Aorta (tissue), 5 donors: ENCODE data around the gene ABCC2. TPM values are rescaled to one million over a fixed set of nuclear protein-coding genes. Genes with fewer than 3 reads are reported as not detected.

Experiments used
- ATAC-seq: fragments of 200-7000 bp; cut with Tn5 transposase; one replicate; pipeline ENCODE4 v1.9.1; 2022; ENCODE audit warnings: moderate library complexity; ENCODE audit not compliant: low FRiP score
- DNase-seq, 2 donors: peaks; one replicate each; pipeline ENCODE4 v3.0.0-alpha.2; 2020
- H3K27ac ChIP-seq, 2 donors: one replicate each; pipeline ENCODE4 v1.5.1; 2013; ENCODE audit warnings: low read length in 2 of 2, mild to moderate bottlenecking in 2 of 2, moderate library complexity in 2 of 2, control low read depth in 1 of 2, inconsistent platforms in 1 of 2, low read depth in 1 of 2
- H3K27me3 ChIP-seq, 2 donors: one replicate each; pipeline ENCODE4 v1.6.1; 2013; ENCODE audit warnings: control low read depth in 1 of 2, low read length in 1 of 2, mild to moderate bottlenecking in 1 of 2, moderate library complexity in 1 of 2; ENCODE audit not compliant: insufficient read depth in 2 of 2, control insufficient read depth in 1 of 2
- H3K36me3 ChIP-seq, 2 donors: one replicate each; pipeline ENCODE4 v1.6.1; 2013; ENCODE audit warnings: control low read depth in 1 of 2, low read length in 1 of 2, mild to moderate bottlenecking in 1 of 2; ENCODE audit not compliant: insufficient read depth in 2 of 2, control insufficient read depth in 1 of 2
- H3K4me1 ChIP-seq, 2 donors: one replicate each; pipeline ENCODE4 v1.6.1; 2013; ENCODE audit warnings: low read length in 2 of 2, control low read depth in 1 of 2, mild to moderate bottlenecking in 1 of 2, moderate library complexity in 1 of 2; ENCODE audit not compliant: insufficient read depth in 2 of 2, control insufficient read depth in 1 of 2
- H3K4me3 ChIP-seq, 2 donors: one replicate each; pipeline ENCODE4 v1.5.1; 2013; ENCODE audit warnings: low read length in 2 of 2, control low read depth in 1 of 2, mild to moderate bottlenecking in 1 of 2
- H3K9me3 ChIP-seq: one replicate; pipeline ENCODE4 v1.6.1; 2013; ENCODE audit warnings: mild to moderate bottlenecking, low read length; ENCODE audit not compliant: control insufficient read depth
- WGBS, 2 donors: extraction: QIAGEN DNeasy Blood & Tissue Kit; methylation state at CpG; one replicate each; pipeline ENCODE4 v1.1.7; 2013; 5-methylcytosine and 5-hydroxymethylcytosine counted together
- intact Hi-C, 2 donors: fragments of 100-400 bp; cut with DNase I; formaldehyde crosslinking; loops; one replicate each; pipeline versions ENCODE4 v1.14.2 to v1.15.0; 2022
- polyA plus RNA-seq, 2 donors: library from polyadenylated mRNA; stranded (reverse); fragments of 200-250 nt; gene quantifications; one replicate each; pipeline ENCODE4 v1.2.3, GENCODE V29; 2013
- total RNA-seq, 2 donors: library from RNA; stranded (reverse); fragmentation: NEBNext Ultra II Directional; extraction: Animal tissue kit (Norgen Biotek cat#: 25700); gene quantifications; one replicate each; pipeline ENCODE4 v1.2.1, GENCODE V29; 2021
- donor health status: healthy with polysubstance abuse.
- donor health status: Bipolar disorder and iron deficiency.
- donor health status: DM: no; HTN: no; CAD: no.
- donor health status: DM: no; HTN: no; CAD: no.
- donor health status: DM: yes; HTN: yes; CAD: no.

ABCC2 gene
- total and polyA plus RNA-seq, 4 donors = 0.33 to 4.5 (median 2.6) TPM

- 71 to 72% methylated on average over 5 of the region's 5 CpGs for WGBS, 2 donors
Measured at GRCh38 chr10:99781734-99782429, 558 bp upstream of the ABCC2 start.

GRCh38 chr10:99784016-99784726, 1.7 kb downstream of the ABCC2 start:
- Histone ChIP-seq H3K36me3 (no peaks in the 10 kb centered on the region), H3K9me3 (no peaks in the 10 kb centered on the region), H3K27ac (no peak overlapping the region), H3K27me3 (no peaks in the 10 kb centered on the region), H3K4me1 (no peaks in the 10 kb centered on the region), H3K4me3 (no peak overlapping the region)
- intact Hi-C loops = no loop called here
- WGBS, 2 donors = 42 to 52% methylated on average over 7 of the region's 7 CpGs
- DNase-seq (peak in 1 of 2 donors; percentile 49), ATAC-seq (no peak)

More at GRCh38 chr10:99781734-99782429, 558 bp upstream of the ABCC2 start:
- intact Hi-C loops = no loop called here
- Histone ChIP-seq H3K4me1 (no peaks in the 10 kb centered on the region), H3K27me3 (no peaks in the 10 kb centered on the region), H3K27ac (no peak overlapping the region), H3K9me3 (no peaks in the 10 kb centered on the region), H3K36me3 (no peaks in the 10 kb centered on the region), H3K4me3 (no peak overlapping the region)
- DNase-seq = no peak
- no peak for ATAC-seq

GRCh38 chr10:99784727-99785441, 2.4 kb downstream of the ABCC2 start:
- Histone ChIP-seq H3K27me3 (no peaks in the 10 kb centered on the region), H3K9me3 (no peaks in the 10 kb centered on the region), H3K4me1 (no peaks in the 10 kb centered on the region), H3K36me3 (no peaks in the 10 kb centered on the region), H3K4me3 (no peak overlapping the region), H3K27ac (no peak overlapping the region)
- ATAC-seq (no peak), DNase-seq (no peak)
- intact Hi-C loops = loop anchor here in 1 of 2 donors (5.0 kb wide), 1 partner anchor 53 kb away; the partner anchor contains the start of genes COX15 and CUTC
- 80% methylated on average over 6 of the region's 6 CpGs for WGBS, 2 donors

- intact Hi-C loops = loop anchor here in 1 of 2 donors (5.0 kb wide), 1 partner anchor 53 kb away; the partner anchor contains the start of genes COX15 and CUTC
- Histone ChIP-seq H3K9me3 (no peaks in the 10 kb centered on the region), H3K4me1 (no peaks in the 10 kb centered on the region), H3K27ac (no peak overlapping the region), H3K27me3 (no peaks in the 10 kb centered on the region), H3K4me3 (no peak overlapping the region), H3K36me3 (no peaks in the 10 kb centered on the region)
- DNase-seq (no peak), ATAC-seq (no peak)
- 94% methylated on average over 6 of the region's 6 CpGs for WGBS, 2 donors
Measured at GRCh38 chr10:99785646-99786045, 3.2 kb downstream of the ABCC2 start.

- no peak for ATAC-seq
Measured at GRCh38 chr10:99787311-99787710, 4.9 kb downstream of the ABCC2 start.

GRCh38 chr10:99787782-99788445, 5.5 kb downstream of the ABCC2 start:
- Histone ChIP-seq H3K27ac (no peak overlapping the region), H3K4me3 (no peak overlapping the region), H3K9me3 (no peaks in the 10 kb centered on the region), H3K27me3 (no peaks in the 10 kb centered on the region), H3K4me1 (no peaks in the 10 kb centered on the region), H3K36me3 (no peaks in the 10 kb centered on the region)
- WGBS, 2 donors = 77 to 82% methylated on average over 7 of the region's 7 CpGs
- no peak for DNase-seq
- intact Hi-C loops = loop anchor here in 1 of 2 donors (5.0 kb wide), 1 partner anchor 56 kb away; the partner anchor contains the start of genes COX15 and CUTC
- ATAC-seq = no peak

More at GRCh38 chr10:99787311-99787710, 4.9 kb downstream of the ABCC2 start:
- 78 to 90% methylated on average over 5 of the region's 5 CpGs for WGBS, 2 donors
- no peak for DNase-seq
- Histone ChIP-seq H3K4me3 (no peak overlapping the region), H3K9me3 (no peaks in the 10 kb centered on the region), H3K27me3 (no peaks in the 10 kb centered on the region), H3K36me3 (no peaks in the 10 kb centered on the region), H3K4me1 (no peaks in the 10 kb centered on the region), H3K27ac (no peak overlapping the region)
- intact Hi-C loops = loop anchor here in 1 of 2 donors (5.0 kb wide), 1 partner anchor 55 kb away; the partner anchor contains the start of genes COX15 and CUTC

- intact Hi-C loops = loop anchor here in 1 of 2 donors (5.0 kb wide), 1 partner anchor 56 kb away; the partner anchor contains the start of genes COX15 and CUTC
- peak overlapping the region; percentile 14 to 63 for H3K27ac ChIP-seq
Measured at GRCh38 chr10:99788598-99789256, 6.3 kb downstream of the ABCC2 start.

GRCh38 chr10:99791831-99792230, 9.4 kb downstream of the ABCC2 start:
- WGBS, 2 donors = 84 to 88% methylated on average over 3 of the region's 3 CpGs
- H3K9me3 ChIP-seq = no peaks in the 10 kb centered on the region
- ATAC-seq = no peak
- DNase-seq = no peak
- H3K4me1 ChIP-seq = no peaks in the 10 kb centered on the region
- H3K27me3 ChIP-seq = no peaks in the 10 kb centered on the region
- H3K36me3 ChIP-seq = peaks cover 0 to 2% of the 10 kb centered on the region in 2 donors
- H3K27ac ChIP-seq = no peak overlapping the region
- no peak overlapping the region for H3K4me3 ChIP-seq
- intact Hi-C loops = no loop called here

More at GRCh38 chr10:99788598-99789256, 6.3 kb downstream of the ABCC2 start:
- Histone ChIP-seq H3K27me3 (no peaks in the 10 kb centered on the region), H3K4me3 (no peak overlapping the region), H3K4me1 (no peaks in the 10 kb centered on the region), H3K36me3 (peaks cover 0 to 2% of the 10 kb centered on the region in 2 donors), H3K9me3 (no peaks in the 10 kb centered on the region)
- ATAC-seq = peak; percentile 91
- DNase-seq = peak in 1 of 2 donors; percentile 62
- 45% methylated on average over 6 of the region's 6 CpGs for WGBS, 2 donors
